SK-N-SH (cell line): ENCODE measurements around the gene C1S. TPM values are rescaled to one million over a fixed set of nuclear protein-coding genes. Genes with fewer than 3 reads are reported as not detected.

Source experiments
- CTCF ChIA-PET: fragments of 300-600, 350-600 bp; formaldehyde crosslinking; extraction: SDS; loops from one replicate; lab custom pipeline; 2021; lab: Yijun Ruan, JAX
- POLR2A ChIA-PET: fragments of 350-600 bp; sonication (Branson Sonifier 250); formaldehyde crosslinking; extraction: SDS; loops from one replicate; lab custom pipeline; 2020; ENCODE audit warnings: antibody characterized with exemption, inconsistent platforms; lab: Yijun Ruan, JAX
- DNase-seq: peaks from one replicate; pipeline ENCODE4 v3.0.0; 2012
- H2AFZ ChIP-seq: fragments of 200-600 bp; sonication (generic); 2 replicates; pipeline ENCODE4 v1.8.1; 2016; ENCODE audit warnings: antibody characterized with exemption, mild to moderate bottlenecking, low read depth
- H3F3A ChIP-seq: fragments of 200-600 bp; sonication (generic); replicated peaks from 2 replicates; pipeline ENCODE3; 2016; ENCODE audit warnings: antibody characterized with exemption, mild to moderate bottlenecking; ENCODE audit not compliant: insufficient read depth
- H3K27ac ChIP-seq, 2 experiments: fragments of 200-500 bp in 1 of 2; fragments of 200-600 bp in 1 of 2; sonication (Bioruptor generic) in 1 of 2; sonication (generic), shearing (Covaris generic) in 1 of 2; 2 replicates each; pipeline versions ENCODE4 v1.5.1 to v1.6.1; 2014 to 2016; ENCODE audit warnings: low read depth in 2 of 2, inconsistent platforms in 1 of 2, low read length in 1 of 2, mild to moderate bottlenecking in 1 of 2, mixed read lengths in 1 of 2
- H3K27me3 ChIP-seq: fragments of 200-600 bp; sonication (generic), shearing (Covaris generic); 2 replicates; pipeline ENCODE4 v1.6.1; 2016; ENCODE audit warnings: mixed run types; ENCODE audit not compliant: insufficient read depth
- H3K36me3 ChIP-seq, 2 experiments: fragments of 200-500 bp in 1 of 2; fragments of 200-600 bp in 1 of 2; sonication (Bioruptor generic) in 1 of 2; sonication (generic) in 1 of 2; replicated peaks in 1 of 2; 2 replicates each; pipeline versions ENCODE3 to v1.5.1; 2014 to 2016; ENCODE audit warnings: low read length in 1 of 2, mild to moderate bottlenecking in 1 of 2; ENCODE audit not compliant: insufficient read depth in 2 of 2, control insufficient read depth in 1 of 2
- H3K4me1 ChIP-seq, 2 experiments: fragments of 200-500 bp in 1 of 2; fragments of 200-600 bp in 1 of 2; sonication (Bioruptor generic) in 1 of 2; sonication (generic), shearing (Covaris generic) in 1 of 2; 2 replicates each; pipeline versions ENCODE4 v1.5.1 to v1.6.1; 2014 to 2016; ENCODE audit warnings: low read depth in 1 of 2, low read length in 1 of 2, mixed run types in 1 of 2; ENCODE audit not compliant: insufficient read depth in 2 of 2, control insufficient read depth in 1 of 2
- H3K4me2 ChIP-seq: fragments of 200-600 bp; sonication (generic), shearing (Covaris generic); 2 replicates; pipeline ENCODE4 v1.6.1; 2017; ENCODE audit warnings: mixed run types
- H3K4me3 ChIP-seq, 2 experiments: fragments of 200-500 bp in 1 of 2; fragments of 200-600 bp in 1 of 2; sonication (Bioruptor generic) in 1 of 2; sonication (generic), shearing (Covaris generic) in 1 of 2; 2 replicates each; pipeline versions ENCODE4 v1.5.1 to v1.8.1; 2014 to 2016; ENCODE audit warnings: low read depth in 2 of 2, inconsistent platforms in 1 of 2, low read length in 1 of 2, mild to moderate bottlenecking in 1 of 2, mixed read lengths in 1 of 2, moderate library complexity in 1 of 2
- H3K79me2 ChIP-seq: fragments of 200-600 bp; sonication (generic); 2 replicates; pipeline ENCODE4 v1.8.1; 2017; ENCODE audit warnings: mild to moderate bottlenecking; ENCODE audit not compliant: insufficient read depth
- H3K9ac ChIP-seq: fragments of 200-600 bp; sonication (generic); 2 replicates; pipeline ENCODE4 v1.6.1; 2017; ENCODE audit warnings: mixed run types
- H3K9me2 ChIP-seq: fragments of 200-600 bp; sonication (generic); 2 replicates; pipeline ENCODE4 v1.6.1; 2017; ENCODE audit warnings: mixed run types
- H3K9me3 ChIP-seq: fragments of 200-600 bp; sonication (generic); 2 replicates; pipeline ENCODE4 v1.6.1; 2017; ENCODE audit warnings: mixed run types, mild to moderate bottlenecking, moderate library complexity
- H4K20me1 ChIP-seq: fragments of 200-600 bp; sonication (generic); 2 replicates; pipeline ENCODE4 v1.6.1; 2017; ENCODE audit warnings: mild to moderate bottlenecking, mixed run types; ENCODE audit not compliant: insufficient read depth
- EP300 ChIP-seq, 2 experiments: IDR thresholded peaks; 2 replicates each; pipeline versions ENCODE4 v1.4.0 to v1.6.1; 2012; ENCODE audit warnings: borderline replicate concordance in 1 of 2, low read depth in 1 of 2, low read length in 1 of 2
- FOXM1 ChIP-seq: IDR thresholded peaks from 2 replicates; pipeline ENCODE4 v1.4.0; 2012; ENCODE audit warnings: low read depth, mild to moderate bottlenecking
- GABPA ChIP-seq: IDR thresholded peaks from 2 replicates; pipeline ENCODE4 v1.4.0; 2012; ENCODE audit warnings: low read depth, mild to moderate bottlenecking
- GATA2 ChIP-seq: sonication (generic); formaldehyde crosslinking; IDR thresholded peaks from 2 replicates; pipeline ENCODE4 v1.5.0; 2020; ENCODE audit warnings: mild to moderate bottlenecking, missing genetic modification reagents
- JUND ChIP-seq: IDR thresholded peaks from 2 replicates; pipeline ENCODE4 v1.4.0; 2012
- POLR2AphosphoS5 ChIP-seq: IDR thresholded peaks from 2 replicates; pipeline ENCODE4 v1.6.1; 2012; ENCODE audit warnings: low read depth, low read length
- RAD21 ChIP-seq: IDR thresholded peaks from 2 replicates; pipeline ENCODE4 v1.6.1; 2012; ENCODE audit warnings: mild to moderate bottlenecking, low read length
- TCF12 ChIP-seq: IDR thresholded peaks from 2 replicates; pipeline ENCODE4 v1.4.0; 2012
- TEAD4 ChIP-seq: IDR thresholded peaks from 2 replicates; pipeline ENCODE4 v1.4.0; 2012; ENCODE audit warnings: mild to moderate bottlenecking, borderline replicate concordance; ENCODE audit not compliant: insufficient read depth
- YY1 ChIP-seq: IDR thresholded peaks from 2 replicates; pipeline ENCODE4 v1.4.0; 2012; ENCODE audit warnings: low read depth, mild to moderate bottlenecking
- WGBS: methylation state at CpG from one replicate; pipeline ENCODE4 v1.1.6; 2017; ENCODE audit warnings: low lambda C conversion rate; 5-methylcytosine and 5-hydroxymethylcytosine counted together
- polyA plus RNA-seq, 3 experiments: library from polyadenylated mRNA; depleted of rRNA; stranded (reverse); fragments of >200 nt; gene quantifications; 2 replicates each; pipeline ENCODE4 v1.2.3, GENCODE V29; 2012
- TF ChIP-seq, protein P1 (sequence below): IDR thresholded peaks from 2 replicates; pipeline ENCODE4 v1.4.0; 2012; ENCODE audit warnings: low read depth, borderline replicate concordance
- TF ChIP-seq, protein P2 (sequence below): fragments of 150-350 bp; IDR thresholded peaks from 2 replicates; pipeline ENCODE4 v1.6.1; 2017; ENCODE audit warnings: antibody characterized with exemption, low read length, low read depth, borderline replicate concordance
- TF ChIP-seq, protein P3 (sequence below): fragments of 150-350 bp; IDR thresholded peaks from 2 replicates; pipeline ENCODE4 v1.6.1; 2016; ENCODE audit warnings: mild to moderate bottlenecking, low read depth, low read length
- TF ChIP-seq, protein P4 (sequence below): IDR thresholded peaks from 2 replicates; pipeline ENCODE4 v1.6.1; 2012; ENCODE audit warnings: mild to moderate bottlenecking, low read depth, low read length, moderate library complexity
- TF ChIP-seq, protein P5 (sequence below): IDR thresholded peaks from 2 replicates; pipeline ENCODE4 v1.4.0; 2012; ENCODE audit warnings: low read depth

C1S gene
- polyA plus RNA-seq, 1 of the 3 experiments (the other 2 are of a cell fraction): 14.5 TPM

DNA sequence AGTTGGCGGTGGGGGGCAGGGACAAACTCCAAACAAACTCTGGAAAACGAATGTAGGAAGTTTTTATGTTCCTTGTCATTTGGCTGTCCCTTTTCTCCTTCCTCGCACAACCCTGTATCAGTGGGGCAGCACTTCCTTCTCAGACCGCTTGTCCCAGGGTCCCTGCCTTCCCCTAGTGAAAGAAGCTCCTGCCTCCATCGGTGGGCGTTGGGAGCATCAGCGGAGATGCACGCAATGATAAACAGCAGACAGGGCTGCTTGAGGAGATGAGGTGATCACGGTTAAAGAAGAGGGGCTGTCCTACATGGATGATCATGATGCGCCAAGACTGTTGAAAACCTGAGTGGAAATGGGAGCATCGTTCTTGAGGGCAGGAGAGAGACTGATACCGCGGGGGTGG, 620 bp downstream of the C1S start:
- TF ChIP-seq FOXM1 (no peak), RAD21 (no peak), JUND (no peak), GABPA (no peak), TEAD4 (no peak), YY1 (no peak), TCF12 (no peak), POLR2AphosphoS5 (no peak), EP300 (IDR thresholded peaks at IDR 0.05; ENCODE audit: borderline replicate concordance in 1 of 2, low read depth in 1 of 2, low read length in 1 of 2) (no peak), GATA2 (CRISPR knock-in tag) (no peak)
- TF ChIP-seq, protein P1, sequence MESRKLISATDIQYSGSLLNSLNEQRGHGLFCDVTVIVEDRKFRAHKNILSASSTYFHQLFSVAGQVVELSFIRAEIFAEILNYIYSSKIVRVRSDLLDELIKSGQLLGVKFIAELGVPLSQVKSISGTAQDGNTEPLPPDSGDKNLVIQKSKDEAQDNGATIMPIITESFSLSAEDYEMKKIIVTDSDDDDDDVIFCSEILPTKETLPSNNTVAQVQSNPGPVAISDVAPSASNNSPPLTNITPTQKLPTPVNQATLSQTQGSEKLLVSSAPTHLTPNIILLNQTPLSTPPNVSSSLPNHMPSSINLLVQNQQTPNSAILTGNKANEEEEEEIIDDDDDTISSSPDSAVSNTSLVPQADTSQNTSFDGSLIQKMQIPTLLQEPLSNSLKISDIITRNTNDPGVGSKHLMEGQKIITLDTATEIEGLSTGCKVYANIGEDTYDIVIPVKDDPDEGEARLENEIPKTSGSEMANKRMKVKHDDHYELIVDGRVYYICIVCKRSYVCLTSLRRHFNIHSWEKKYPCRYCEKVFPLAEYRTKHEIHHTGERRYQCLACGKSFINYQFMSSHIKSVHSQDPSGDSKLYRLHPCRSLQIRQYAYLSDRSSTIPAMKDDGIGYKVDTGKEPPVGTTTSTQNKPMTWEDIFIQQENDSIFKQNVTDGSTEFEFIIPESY: no peak
- TF ChIP-seq, protein P2, sequence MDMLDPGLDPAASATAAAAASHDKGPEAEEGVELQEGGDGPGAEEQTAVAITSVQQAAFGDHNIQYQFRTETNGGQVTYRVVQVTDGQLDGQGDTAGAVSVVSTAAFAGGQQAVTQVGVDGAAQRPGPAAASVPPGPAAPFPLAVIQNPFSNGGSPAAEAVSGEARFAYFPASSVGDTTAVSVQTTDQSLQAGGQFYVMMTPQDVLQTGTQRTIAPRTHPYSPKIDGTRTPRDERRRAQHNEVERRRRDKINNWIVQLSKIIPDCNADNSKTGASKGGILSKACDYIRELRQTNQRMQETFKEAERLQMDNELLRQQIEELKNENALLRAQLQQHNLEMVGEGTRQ: no peak
- TF ChIP-seq, protein P3, sequence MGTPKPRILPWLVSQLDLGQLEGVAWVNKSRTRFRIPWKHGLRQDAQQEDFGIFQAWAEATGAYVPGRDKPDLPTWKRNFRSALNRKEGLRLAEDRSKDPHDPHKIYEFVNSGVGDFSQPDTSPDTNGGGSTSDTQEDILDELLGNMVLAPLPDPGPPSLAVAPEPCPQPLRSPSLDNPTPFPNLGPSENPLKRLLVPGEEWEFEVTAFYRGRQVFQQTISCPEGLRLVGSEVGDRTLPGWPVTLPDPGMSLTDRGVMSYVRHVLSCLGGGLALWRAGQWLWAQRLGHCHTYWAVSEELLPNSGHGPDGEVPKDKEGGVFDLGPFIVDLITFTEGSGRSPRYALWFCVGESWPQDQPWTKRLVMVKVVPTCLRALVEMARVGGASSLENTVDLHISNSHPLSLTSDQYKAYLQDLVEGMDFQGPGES: no peak
- TF ChIP-seq, protein P4, sequence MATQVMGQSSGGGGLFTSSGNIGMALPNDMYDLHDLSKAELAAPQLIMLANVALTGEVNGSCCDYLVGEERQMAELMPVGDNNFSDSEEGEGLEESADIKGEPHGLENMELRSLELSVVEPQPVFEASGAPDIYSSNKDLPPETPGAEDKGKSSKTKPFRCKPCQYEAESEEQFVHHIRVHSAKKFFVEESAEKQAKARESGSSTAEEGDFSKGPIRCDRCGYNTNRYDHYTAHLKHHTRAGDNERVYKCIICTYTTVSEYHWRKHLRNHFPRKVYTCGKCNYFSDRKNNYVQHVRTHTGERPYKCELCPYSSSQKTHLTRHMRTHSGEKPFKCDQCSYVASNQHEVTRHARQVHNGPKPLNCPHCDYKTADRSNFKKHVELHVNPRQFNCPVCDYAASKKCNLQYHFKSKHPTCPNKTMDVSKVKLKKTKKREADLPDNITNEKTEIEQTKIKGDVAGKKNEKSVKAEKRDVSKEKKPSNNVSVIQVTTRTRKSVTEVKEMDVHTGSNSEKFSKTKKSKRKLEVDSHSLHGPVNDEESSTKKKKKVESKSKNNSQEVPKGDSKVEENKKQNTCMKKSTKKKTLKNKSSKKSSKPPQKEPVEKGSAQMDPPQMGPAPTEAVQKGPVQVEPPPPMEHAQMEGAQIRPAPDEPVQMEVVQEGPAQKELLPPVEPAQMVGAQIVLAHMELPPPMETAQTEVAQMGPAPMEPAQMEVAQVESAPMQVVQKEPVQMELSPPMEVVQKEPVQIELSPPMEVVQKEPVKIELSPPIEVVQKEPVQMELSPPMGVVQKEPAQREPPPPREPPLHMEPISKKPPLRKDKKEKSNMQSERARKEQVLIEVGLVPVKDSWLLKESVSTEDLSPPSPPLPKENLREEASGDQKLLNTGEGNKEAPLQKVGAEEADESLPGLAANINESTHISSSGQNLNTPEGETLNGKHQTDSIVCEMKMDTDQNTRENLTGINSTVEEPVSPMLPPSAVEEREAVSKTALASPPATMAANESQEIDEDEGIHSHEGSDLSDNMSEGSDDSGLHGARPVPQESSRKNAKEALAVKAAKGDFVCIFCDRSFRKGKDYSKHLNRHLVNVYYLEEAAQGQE: no peak
- TF ChIP-seq, protein P5, sequence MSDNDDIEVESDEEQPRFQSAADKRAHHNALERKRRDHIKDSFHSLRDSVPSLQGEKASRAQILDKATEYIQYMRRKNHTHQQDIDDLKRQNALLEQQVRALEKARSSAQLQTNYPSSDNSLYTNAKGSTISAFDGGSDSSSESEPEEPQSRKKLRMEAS: no peak
- TF ChIP-seq, all 33 proteins: peak for 0
- ChIA-PET POLR2A (no interaction called here), CTCF (interaction anchor here (0.6 to 1.7 kb wide), 9 partner anchors 8 to 448 kb away, joined by 3 to 11 read pairs (median 4); partner anchors contain the start of genes C1RL and LPCAT3)
- Histone ChIP-seq H3K9me3 (no peaks in the 10 kb centered on the region), H3K9ac (no peak overlapping the region), H4K20me1 (no peaks in the 10 kb centered on the region), H2AFZ (no peak overlapping the region), H3K9me2 (no peaks in the 10 kb centered on the region), H3K36me3 (no peaks in the 10 kb centered on the region), H3K4me3 (no peak overlapping the region), H3K27me3 (peaks cover 13% of the 10 kb centered on the region; the same call in 1 of the 2 replicates), H3K4me2 (no peak overlapping the region), H3K4me1 (no peaks in the 10 kb centered on the region), H3F3A (no peaks in the 10 kb centered on the region), H3K79me2 (no peaks in the 10 kb centered on the region), H3K27ac (no peak overlapping the region)
- WGBS: 46% methylated on average over 13 of the region's 13 CpGs
- no peak for DNase-seq
